Transverse colon (tissue), 4 donors: ENCODE results near the gene NDUFS7.

Source experiments
- EP300 ChIP-seq: sonication (generic); formaldehyde crosslinking; IDR thresholded peaks from one replicate; pipeline ENCODE4 v1.6.1; 2017; ENCODE audit warnings: antibody characterized with exemption, low read depth
- POLR2A ChIP-seq: fragments of 450-650 bp; IDR thresholded peaks from one replicate; pipeline ENCODE4 v1.6.1; 2016; ENCODE audit warnings: antibody characterized with exemption, mild to moderate bottlenecking, moderate library complexity
- POLR2AphosphoS5 ChIP-seq, 3 donors: sonication (generic); formaldehyde crosslinking; IDR thresholded peaks; one replicate each; pipeline ENCODE4 v1.6.1; 2016; ENCODE audit warnings: antibody characterized with exemption in 3 of 3
- TF ChIP-seq, protein P1 (sequence below), 5 experiments: fragments of 200-600 bp in 3 of 5; fragments of 450-650 bp in 2 of 5; sonication (generic) in 3 of 5; IDR thresholded peaks; 1 replicate in 2 of 5; 2 replicates in 3 of 5; pipeline ENCODE4 v1.5.1; 2016 to 2017; ENCODE audit warnings: antibody characterized with exemption in 5 of 5, inconsistent platforms in 3 of 5, mild to moderate bottlenecking in 2 of 5, moderate library complexity in 1 of 5

DNA sequence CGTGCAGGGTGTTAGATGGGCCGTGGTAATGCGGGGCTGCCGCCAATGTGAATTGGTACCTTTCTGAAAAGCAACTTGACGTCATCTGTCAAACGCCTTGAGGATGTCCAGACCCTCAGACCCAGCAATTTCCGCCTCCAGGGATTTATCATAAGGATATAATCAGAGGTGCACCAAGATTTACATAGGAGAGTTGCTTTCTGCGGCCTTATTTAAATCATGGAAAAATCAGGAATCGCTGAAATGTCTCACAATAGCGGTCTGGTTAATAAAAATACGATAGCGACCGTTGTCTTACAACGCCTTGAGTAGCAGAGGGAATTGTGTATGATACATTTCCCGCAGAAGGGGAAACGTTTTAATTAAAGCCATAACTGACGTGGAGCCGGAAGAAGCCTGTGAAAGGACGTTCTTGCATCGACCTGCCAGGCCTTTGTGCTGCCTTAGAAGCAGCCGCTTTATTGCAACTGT is 32.3 kb upstream of the NDUFS7 start:
- TF ChIP-seq POLR2A, result no peak
- TF ChIP-seq, protein P1, sequence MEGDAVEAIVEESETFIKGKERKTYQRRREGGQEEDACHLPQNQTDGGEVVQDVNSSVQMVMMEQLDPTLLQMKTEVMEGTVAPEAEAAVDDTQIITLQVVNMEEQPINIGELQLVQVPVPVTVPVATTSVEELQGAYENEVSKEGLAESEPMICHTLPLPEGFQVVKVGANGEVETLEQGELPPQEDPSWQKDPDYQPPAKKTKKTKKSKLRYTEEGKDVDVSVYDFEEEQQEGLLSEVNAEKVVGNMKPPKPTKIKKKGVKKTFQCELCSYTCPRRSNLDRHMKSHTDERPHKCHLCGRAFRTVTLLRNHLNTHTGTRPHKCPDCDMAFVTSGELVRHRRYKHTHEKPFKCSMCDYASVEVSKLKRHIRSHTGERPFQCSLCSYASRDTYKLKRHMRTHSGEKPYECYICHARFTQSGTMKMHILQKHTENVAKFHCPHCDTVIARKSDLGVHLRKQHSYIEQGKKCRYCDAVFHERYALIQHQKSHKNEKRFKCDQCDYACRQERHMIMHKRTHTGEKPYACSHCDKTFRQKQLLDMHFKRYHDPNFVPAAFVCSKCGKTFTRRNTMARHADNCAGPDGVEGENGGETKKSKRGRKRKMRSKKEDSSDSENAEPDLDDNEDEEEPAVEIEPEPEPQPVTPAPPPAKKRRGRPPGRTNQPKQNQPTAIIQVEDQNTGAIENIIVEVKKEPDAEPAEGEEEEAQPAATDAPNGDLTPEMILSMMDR (IDR thresholded peaks at IDR 0.05), result no peak
- no peak for TF ChIP-seq EP300
- no peak for TF ChIP-seq POLR2AphosphoS5 (IDR thresholded peaks at IDR 0.05)
